PFSK-1 (cell line): Measurements from ENCODE around the gene CELF1.

Experiments used
- FOXP2 ChIP-seq: optimal IDR thresholded peaks from 2 replicates; pipeline ENCODE3; 2011; ENCODE audit warnings: borderline replicate concordance, control low read depth, inconsistent platforms; ENCODE audit not compliant: insufficient read depth; ENCODE audit errors: extremely low read length, extremely low read depth
- POLR2AphosphoS5 ChIP-seq: IDR thresholded peaks from 2 replicates; pipeline ENCODE4 v1.6.1; 2012; ENCODE audit warnings: low read depth, mild to moderate bottlenecking, control low read depth, low read length, moderate library complexity
- REST ChIP-seq, 2 experiments: IDR thresholded peaks; 2 replicates each; pipeline versions ENCODE4 v1.6.1 to v1.8.0; 2011 to 2012; ENCODE audit warnings: low read depth in 2 of 2, low read length in 2 of 2, control low read depth in 1 of 2, inconsistent platforms in 1 of 2, mild to moderate bottlenecking in 1 of 2, moderate library complexity in 1 of 2; ENCODE audit not compliant: insufficient read depth in 1 of 2
- SIN3A ChIP-seq: IDR thresholded peaks from 2 replicates; pipeline ENCODE4 v1.6.1; 2012; ENCODE audit warnings: mild to moderate bottlenecking, low read length, moderate library complexity, borderline replicate concordance; ENCODE audit not compliant: insufficient read depth
- TAF1 ChIP-seq: IDR thresholded peaks from 2 replicates; pipeline ENCODE4 v1.6.1; 2012; ENCODE audit warnings: low read length, control low read depth, borderline replicate concordance; ENCODE audit not compliant: insufficient read depth

GRCh38 chr11:47550288-47551047 lies 2.5 kb downstream of the CELF1 start:
- TF ChIP-seq POLR2AphosphoS5 = no peak
- no peak for TF ChIP-seq SIN3A
- TF ChIP-seq REST (IDR thresholded peaks at IDR 0.05; ENCODE audit: insufficient read depth in 1 of 2, low read depth in 2 of 2, low read length in 2 of 2) = no peak
- TF ChIP-seq FOXP2 = no peak
- TF ChIP-seq TAF1 = no peak
